GM23338 (cell line): ENCODE data around the gene MIB2.

Experiments used
- CREB1 ChIP-seq: fragments of 250-450 bp; sonication (Bioruptor Pico); IDR thresholded peaks from 2 replicates; pipeline ENCODE4 v1.5.0; 2020; ENCODE audit warnings: low read depth, mild to moderate bottlenecking, moderate library complexity
- CTCF ChIP-seq, 2 experiments: fragments of 200-600 bp in 1 of 2; sonication (generic) in 1 of 2; conservative IDR thresholded peaks; 2 replicates each; pipeline versions ENCODE4 v1.5.1 to v1.6.1; 2016 to 2017; ENCODE audit warnings: antibody characterized with exemption in 2 of 2, low read depth in 2 of 2, mild to moderate bottlenecking in 2 of 2, moderate library complexity in 1 of 2
- EZH2 ChIP-seq: fragments of 200-600 bp; sonication (generic); IDR thresholded peaks from one replicate; pipeline ENCODE4 v1.8.0; 2017; ENCODE audit warnings: antibody characterized with exemption, mild to moderate bottlenecking, low read depth; ENCODE audit not compliant: unreplicated experiment
- EZH2phosphoT487 ChIP-seq: fragments of 200-600 bp; sonication (generic); IDR thresholded peaks from one replicate; pipeline ENCODE4 v1.8.1; 2018; ENCODE audit warnings: antibody characterized with exemption; ENCODE audit not compliant: unreplicated experiment
- POLR2AphosphoS5 ChIP-seq: IDR thresholded peaks from 2 replicates; pipeline ENCODE4 v1.6.1; 2016; ENCODE audit warnings: antibody characterized with exemption, low read depth
- STAT1 ChIP-seq: IDR thresholded peaks from one replicate; pipeline ENCODE4 v1.6.1; 2016; ENCODE audit warnings: antibody characterized with exemption; ENCODE audit not compliant: unreplicated experiment
- ZNF114 ChIP-seq: fragments of 250-450 bp; sonication (Bioruptor Pico); IDR thresholded peaks from 2 replicates; pipeline ENCODE4 v1.5.0; 2020; ENCODE audit warnings: mild to moderate bottlenecking, moderate library complexity
- ZNF331 ChIP-seq: fragments of 250-450 bp; sonication (Bioruptor Pico); IDR thresholded peaks from 2 replicates; pipeline ENCODE4 v1.5.0; 2020; ENCODE audit warnings: low read depth, mild to moderate bottlenecking, moderate library complexity
- TF ChIP-seq, protein P1 (sequence below): IDR thresholded peaks from one replicate; pipeline ENCODE4 v1.6.1; 2018; ENCODE audit warnings: antibody characterized with exemption; ENCODE audit not compliant: unreplicated experiment
- TF ChIP-seq, protein P2 (sequence below): IDR thresholded peaks from 2 replicates; pipeline ENCODE4 v1.6.1; 2016; ENCODE audit warnings: antibody characterized with exemption

- TF ChIP-seq ZNF331 (no peak), CTCF (conservative IDR thresholded peaks at IDR 0.05; ENCODE audit: low read depth in 2 of 2) (0 out of 4 replicates have a peak, but pooled peaks have one; percentile 10 to 26), CREB1 (CRISPR knock-in tag) (peak; percentile 49; the same call in 1 of the 2 replicates), EZH2 (no peak), EZH2phosphoT487 (no peak), POLR2AphosphoS5 (no peak), STAT1 (no peak), ZNF114 (no peak)
- TF ChIP-seq, protein P1, sequence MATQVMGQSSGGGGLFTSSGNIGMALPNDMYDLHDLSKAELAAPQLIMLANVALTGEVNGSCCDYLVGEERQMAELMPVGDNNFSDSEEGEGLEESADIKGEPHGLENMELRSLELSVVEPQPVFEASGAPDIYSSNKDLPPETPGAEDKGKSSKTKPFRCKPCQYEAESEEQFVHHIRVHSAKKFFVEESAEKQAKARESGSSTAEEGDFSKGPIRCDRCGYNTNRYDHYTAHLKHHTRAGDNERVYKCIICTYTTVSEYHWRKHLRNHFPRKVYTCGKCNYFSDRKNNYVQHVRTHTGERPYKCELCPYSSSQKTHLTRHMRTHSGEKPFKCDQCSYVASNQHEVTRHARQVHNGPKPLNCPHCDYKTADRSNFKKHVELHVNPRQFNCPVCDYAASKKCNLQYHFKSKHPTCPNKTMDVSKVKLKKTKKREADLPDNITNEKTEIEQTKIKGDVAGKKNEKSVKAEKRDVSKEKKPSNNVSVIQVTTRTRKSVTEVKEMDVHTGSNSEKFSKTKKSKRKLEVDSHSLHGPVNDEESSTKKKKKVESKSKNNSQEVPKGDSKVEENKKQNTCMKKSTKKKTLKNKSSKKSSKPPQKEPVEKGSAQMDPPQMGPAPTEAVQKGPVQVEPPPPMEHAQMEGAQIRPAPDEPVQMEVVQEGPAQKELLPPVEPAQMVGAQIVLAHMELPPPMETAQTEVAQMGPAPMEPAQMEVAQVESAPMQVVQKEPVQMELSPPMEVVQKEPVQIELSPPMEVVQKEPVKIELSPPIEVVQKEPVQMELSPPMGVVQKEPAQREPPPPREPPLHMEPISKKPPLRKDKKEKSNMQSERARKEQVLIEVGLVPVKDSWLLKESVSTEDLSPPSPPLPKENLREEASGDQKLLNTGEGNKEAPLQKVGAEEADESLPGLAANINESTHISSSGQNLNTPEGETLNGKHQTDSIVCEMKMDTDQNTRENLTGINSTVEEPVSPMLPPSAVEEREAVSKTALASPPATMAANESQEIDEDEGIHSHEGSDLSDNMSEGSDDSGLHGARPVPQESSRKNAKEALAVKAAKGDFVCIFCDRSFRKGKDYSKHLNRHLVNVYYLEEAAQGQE = peak; percentile 39
- TF ChIP-seq, protein P2, sequence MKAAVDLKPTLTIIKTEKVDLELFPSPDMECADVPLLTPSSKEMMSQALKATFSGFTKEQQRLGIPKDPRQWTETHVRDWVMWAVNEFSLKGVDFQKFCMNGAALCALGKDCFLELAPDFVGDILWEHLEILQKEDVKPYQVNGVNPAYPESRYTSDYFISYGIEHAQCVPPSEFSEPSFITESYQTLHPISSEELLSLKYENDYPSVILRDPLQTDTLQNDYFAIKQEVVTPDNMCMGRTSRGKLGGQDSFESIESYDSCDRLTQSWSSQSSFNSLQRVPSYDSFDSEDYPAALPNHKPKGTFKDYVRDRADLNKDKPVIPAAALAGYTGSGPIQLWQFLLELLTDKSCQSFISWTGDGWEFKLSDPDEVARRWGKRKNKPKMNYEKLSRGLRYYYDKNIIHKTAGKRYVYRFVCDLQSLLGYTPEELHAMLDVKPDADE = no peak
Observed at GRCh38 chr1:1627829-1628753, 12.8 kb downstream of the MIB2 start.
